ENCODE data around the gene FAM200B.

The FAM200B gene

GRCh38 chr4:15688051-15688450 lies 6.4 kb downstream of the FAM200B start:
- Histone ChIP-seq H3K4me1 (no peaks in the 10 kb centered on the region; the same call in none of the 2 replicates), H3K4me3 (ENCODE audit: low read depth, low read length) (no peak overlapping the region), H3K27me3 (no peaks in the 10 kb centered on the region), H3K9me3 (no peaks in the 10 kb centered on the region), H3K36me3 (peaks cover 5% of the 10 kb centered on the region; the same call in 1 of the 2 replicates)
- TF ChIP-seq CTCF (IDR thresholded peaks at IDR 0.05; ENCODE audit: low read depth, low read length) = no peak
- DNase-seq = no peak

- Histone ChIP-seq H3K36me3 (peaks cover 5% of the 10 kb centered on the region; the same call in 1 of the 2 replicates), H3K4me1 (no peaks in the 10 kb centered on the region; the same call in 1 of the 2 replicates), H3K27me3 (no peaks in the 10 kb centered on the region), H3K9me3 (no peaks in the 10 kb centered on the region), H3K4me3 (ENCODE audit: low read depth, low read length) (no peak overlapping the region)
- TF ChIP-seq CTCF (IDR thresholded peaks at IDR 0.05; ENCODE audit: low read depth, low read length) = no peak
- no peak for DNase-seq
These were observed 7.9 kb downstream of the FAM200B start for GRCh38 chr4:15689540-15689939.

- no peak overlapping the region for H3K4me3 ChIP-seq (ENCODE audit: low read depth, low read length)
These were observed 8.6 kb downstream of the FAM200B start for GRCh38 chr4:15690020-15690809.

GRCh38 chr4:15691346-15692135 lies 9.9 kb downstream of the FAM200B start:
- no peaks in the 10 kb centered on the region; the same call in 1 of the 2 replicates for H3K4me1 ChIP-seq
- no peak for TF ChIP-seq CTCF (IDR thresholded peaks at IDR 0.05; ENCODE audit: low read depth, low read length)
- no peaks in the 10 kb centered on the region for H3K9me3 ChIP-seq
- H3K36me3 ChIP-seq = peaks cover 2% of the 10 kb centered on the region; the same call in 1 of the 2 replicates
- DNase-seq = no peak
- no peaks in the 10 kb centered on the region for H3K27me3 ChIP-seq
- no peak overlapping the region for H3K4me3 ChIP-seq (ENCODE audit: low read depth, low read length)

More at GRCh38 chr4:15690020-15690809, 8.6 kb downstream of the FAM200B start:
- no peaks in the 10 kb centered on the region for H3K9me3 ChIP-seq
- no peak for DNase-seq
- no peak for TF ChIP-seq CTCF (IDR thresholded peaks at IDR 0.05; ENCODE audit: low read depth, low read length)
- H3K4me1 ChIP-seq = no peaks in the 10 kb centered on the region; the same call in 1 of the 2 replicates
- peaks cover 5% of the 10 kb centered on the region; the same call in 1 of the 2 replicates for H3K36me3 ChIP-seq
- no peaks in the 10 kb centered on the region for H3K27me3 ChIP-seq

GRCh38 chr4:15692602-15693001 lies 11.0 kb downstream of the FAM200B start:
- no peak for DNase-seq
- Histone ChIP-seq H3K27me3 (no peaks in the 10 kb centered on the region), H3K9me3 (no peaks in the 10 kb centered on the region), H3K4me1 (no peaks in the 10 kb centered on the region; the same call in 1 of the 2 replicates), H3K36me3 (no peaks in the 10 kb centered on the region), H3K4me3 (ENCODE audit: low read depth, low read length) (no peak overlapping the region)
- TF ChIP-seq CTCF (IDR thresholded peaks at IDR 0.05; ENCODE audit: low read depth, low read length) = no peak

All from BE2C (cell line).